Measurements from ENCODE around the gene BIRC5.

GRCh38 chr17:78225088-78225865, 11.2 kb downstream of the BIRC5 start:
- TF ChIP-seq CTCF (optimal IDR thresholded peaks at IDR 0.05 in 1 of 3, IDR thresholded peaks at IDR 0.05 in 1 of 3, conservative IDR thresholded peaks at IDR 0.05 in 1 of 3; ENCODE audit: extremely low read depth in 1 of 3, insufficient read depth in 2 of 3, low read length in 3 of 3): no peak
- TF ChIP-seq EZH2 (IDR thresholded peaks at IDR 0.05; ENCODE audit: low read length): no peak

Data from keratinocyte (primary cell).